ENCODE measurements around the gene NRP2.

DNA sequence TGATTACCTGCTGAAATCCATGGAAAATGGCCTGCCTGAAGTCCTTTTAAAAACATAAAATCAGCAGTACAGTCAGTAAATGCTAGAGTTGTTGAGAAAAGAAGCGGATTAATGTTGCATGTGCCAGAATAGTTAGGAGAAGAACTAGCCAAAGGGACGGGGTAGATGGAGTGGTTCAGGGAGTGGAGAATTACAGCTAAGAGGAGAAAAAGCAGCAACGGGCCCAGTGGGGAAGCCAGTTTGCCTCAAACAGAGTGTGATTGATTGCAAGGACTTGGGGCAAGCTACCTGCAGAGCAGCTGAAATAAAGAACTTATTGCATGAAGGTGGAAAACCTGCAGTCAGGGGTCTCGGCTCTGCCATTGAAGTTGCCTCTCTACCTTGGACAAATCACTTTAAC is 79.1 kb downstream of the NRP2 start:
- no peak for TF ChIP-seq GATA2 (IDR thresholded peaks at IDR 0.05; ENCODE audit: low read depth, low read length)
- no peak for TF ChIP-seq GATA3 (IDR thresholded peaks at IDR 0.05; ENCODE audit: low read depth, low read length)
